GM23248 (cell line): ENCODE data around the gene SERPINA12. TPM values are rescaled to one million over a fixed set of nuclear protein-coding genes. Genes with fewer than 3 reads are reported as not detected.

Source experiments
- DNase-seq: peaks from one replicate; pipeline ENCODE4 v3.0.0-alpha.2; 2015
- H2AFZ ChIP-seq: fragments of 200-600 bp; sonication (generic); 2 replicates; pipeline ENCODE4 v1.6.1; 2016; ENCODE audit warnings: antibody characterized with exemption
- H3F3A ChIP-seq: fragments of 200-600 bp; sonication (generic); 2 replicates; pipeline ENCODE4 v1.6.1; 2016; ENCODE audit warnings: mild to moderate bottlenecking, antibody characterized with exemption, mixed run types; ENCODE audit not compliant: insufficient read depth
- H3K27ac ChIP-seq: fragments of 200-600 bp; sonication (generic); 2 replicates; pipeline ENCODE4 v1.5.1; 2016; ENCODE audit warnings: mild to moderate bottlenecking
- H3K27me3 ChIP-seq: fragments of 200-600 bp; sonication (generic); replicated peaks from 2 replicates; pipeline ENCODE4 v1.6.1; 2016; ENCODE audit warnings: mild to moderate bottlenecking; ENCODE audit not compliant: insufficient read depth
- H3K36me3 ChIP-seq: fragments of 200-600 bp; sonication (generic); 2 replicates; pipeline ENCODE4 v1.6.1; 2016; ENCODE audit warnings: low read depth, mild to moderate bottlenecking
- H3K4me1 ChIP-seq: fragments of 200-600 bp; sonication (generic); 2 replicates; pipeline ENCODE4 v1.6.1; 2016; ENCODE audit warnings: mild to moderate bottlenecking; ENCODE audit not compliant: insufficient read depth
- H3K4me2 ChIP-seq: fragments of 200-600 bp; sonication (generic); one replicate; pipeline ENCODE4 v1.6.1; 2016; ENCODE audit warnings: mild to moderate bottlenecking; ENCODE audit not compliant: unreplicated experiment
- H3K4me3 ChIP-seq: fragments of 200-600 bp; sonication (generic); 2 replicates; pipeline ENCODE4 v1.5.1; 2016; ENCODE audit warnings: mild to moderate bottlenecking
- H3K79me2 ChIP-seq: fragments of 200-600 bp; sonication (generic); 2 replicates; pipeline ENCODE4 v1.6.1; 2016; ENCODE audit warnings: mild to moderate bottlenecking; ENCODE audit not compliant: insufficient read depth
- H3K9ac ChIP-seq: fragments of 200-600 bp; sonication (generic); 2 replicates; pipeline ENCODE4 v1.6.1; 2016; ENCODE audit warnings: mild to moderate bottlenecking
- H3K9me2 ChIP-seq: fragments of 200-600 bp; sonication (generic); 2 replicates; pipeline ENCODE4 v1.6.1; 2016; ENCODE audit warnings: mixed run types, mild to moderate bottlenecking, moderate library complexity; ENCODE audit not compliant: insufficient read depth
- H3K9me3 ChIP-seq: fragments of 200-600 bp; sonication (generic); one replicate; pipeline ENCODE4 v1.6.1; 2017; ENCODE audit warnings: low read depth
- H4K20me1 ChIP-seq: fragments of 200-600 bp; sonication (generic); 2 replicates; pipeline ENCODE4 v1.6.0; 2016; ENCODE audit not compliant: insufficient read depth
- EZH2 ChIP-seq: fragments of 200-600 bp; sonication (generic); IDR thresholded peaks from 2 replicates; pipeline ENCODE4 v1.6.1; 2018; ENCODE audit warnings: antibody characterized with exemption, mild to moderate bottlenecking; ENCODE audit not compliant: insufficient read depth, poor library complexity, severe bottlenecking
- EZH2phosphoT487 ChIP-seq: fragments of 200-600 bp; sonication (generic); IDR thresholded peaks from 2 replicates; pipeline ENCODE4 v1.6.1; 2018; ENCODE audit warnings: antibody characterized with exemption, moderate library complexity, mild to moderate bottlenecking, low read depth; ENCODE audit not compliant: insufficient read depth
- WGBS, 2 experiments: methylation state at CpG; one replicate each; pipeline ENCODE4 v1.1.6; 2015 to 2017; ENCODE audit warnings: low lambda C conversion rate in 2 of 2, low coverage in 1 of 2; ENCODE audit errors: missing lambda C conversion rate in 2 of 2; 5-methylcytosine and 5-hydroxymethylcytosine counted together
- in situ Hi-C: fragments of 300-500 bp; cut with MboI; formaldehyde crosslinking; loops from 2 replicates; pipeline ENCODE4 v1.15.0; 2020
- polyA plus RNA-seq: library from polyadenylated mRNA; unstranded; fragments of >200 nt; fragmentation: Nextera tagmentation; extraction: Ambion mirVana; gene quantifications from 2 replicates; pipeline ENCODE4 v1.2.1, GENCODE V29; 2016
- total RNA-seq: library from RNA; depleted of rRNA; stranded (reverse); fragments of >200 nt; shearing (Covaris generic); gene quantifications from 2 replicates; pipeline ENCODE4 v1.2.3, GENCODE V29; 2014

The SERPINA12 gene
- total and polyA plus RNA-seq, 2 experiments from 2014 or later, result not detected

DNA sequence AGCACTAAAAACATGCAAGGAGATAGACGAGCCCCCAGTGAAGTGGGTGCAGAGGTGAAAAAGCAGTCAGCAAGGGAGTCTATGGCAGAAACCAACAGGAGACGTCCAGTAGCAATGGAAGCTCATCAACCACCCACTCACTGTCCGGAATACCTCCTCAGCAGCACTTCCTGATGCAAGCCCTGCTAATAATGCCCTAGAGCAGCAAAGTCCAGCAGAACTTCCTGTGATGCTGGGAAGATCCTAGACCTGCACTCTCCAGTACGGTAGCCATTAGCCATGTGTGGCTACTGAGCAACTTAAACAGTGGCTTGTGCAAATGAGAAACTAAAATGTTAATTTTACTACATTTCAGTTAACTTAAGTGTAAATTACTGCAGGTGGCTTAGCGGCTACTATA, 44.2 kb downstream of the SERPINA12 start:
- Histone ChIP-seq H3K9ac (no peak overlapping the region), H3K79me2 (no peaks in the 10 kb centered on the region), H3K36me3 (no peaks in the 10 kb centered on the region), H3K27me3 (peaks cover 3% of the 10 kb centered on the region; the same call in 1 of the 2 replicates), H2AFZ (no peak overlapping the region), H3K4me3 (no peak overlapping the region), H3K4me1 (no peaks in the 10 kb centered on the region), H3K9me3 (no peaks in the 10 kb centered on the region), H3K27ac (no peak overlapping the region), H3K9me2 (no peaks in the 10 kb centered on the region), H4K20me1 (no peaks in the 10 kb centered on the region), H3K4me2 (no peak overlapping the region), H3F3A (no peaks in the 10 kb centered on the region)
- TF ChIP-seq EZH2phosphoT487, result no peak
- WGBS, 2 experiments, result 47 to 51% methylated on average over 5 of the region's 5 CpGs
- DNase-seq, result no peak
- in situ Hi-C loops, result no loop called here

DNA sequence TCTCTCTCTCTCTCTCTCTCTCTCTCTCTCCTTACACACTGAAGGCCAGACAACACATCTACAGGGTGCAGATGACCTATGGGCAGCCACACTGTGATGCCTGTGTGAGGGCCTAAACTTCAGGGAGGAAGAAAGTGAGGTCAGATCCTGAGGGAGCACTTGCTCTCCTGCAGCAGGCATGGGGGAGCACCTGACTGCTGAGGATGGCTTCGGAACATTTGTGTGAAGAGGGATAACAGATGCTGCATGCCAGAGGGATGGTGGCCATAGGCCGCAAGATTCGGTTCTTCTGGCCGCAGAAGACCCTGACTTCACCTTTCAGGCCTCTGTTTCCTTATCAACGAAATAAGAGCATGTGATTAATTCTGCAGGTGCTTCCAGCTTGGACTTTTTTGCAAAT, 45.0 kb downstream of the SERPINA12 start:
- H4K20me1 ChIP-seq, result no peaks in the 10 kb centered on the region
- in situ Hi-C loops, result no loop called here
- H3K9me3 ChIP-seq, result no peaks in the 10 kb centered on the region
- H3K27me3 ChIP-seq, result no peaks in the 10 kb centered on the region; the same call in 1 of the 2 replicates
- H3K36me3 ChIP-seq, result no peaks in the 10 kb centered on the region
- H3K27ac ChIP-seq, result no peak overlapping the region
- no peak for DNase-seq
- no peak for TF ChIP-seq EZH2phosphoT487
- TF ChIP-seq EZH2, result no peak
- no peak overlapping the region for H3K4me2 ChIP-seq
- 69 to 74% methylated on average over 5 of the region's 5 CpGs for WGBS, 2 experiments
- no peak overlapping the region for H3K4me3 ChIP-seq
- no peaks in the 10 kb centered on the region for H3K9me2 ChIP-seq
- no peak overlapping the region for H3K9ac ChIP-seq
- H3F3A ChIP-seq, result no peaks in the 10 kb centered on the region
- H3K79me2 ChIP-seq, result no peaks in the 10 kb centered on the region
- no peaks in the 10 kb centered on the region for H3K4me1 ChIP-seq
- H2AFZ ChIP-seq, result no peak overlapping the region

DNA sequence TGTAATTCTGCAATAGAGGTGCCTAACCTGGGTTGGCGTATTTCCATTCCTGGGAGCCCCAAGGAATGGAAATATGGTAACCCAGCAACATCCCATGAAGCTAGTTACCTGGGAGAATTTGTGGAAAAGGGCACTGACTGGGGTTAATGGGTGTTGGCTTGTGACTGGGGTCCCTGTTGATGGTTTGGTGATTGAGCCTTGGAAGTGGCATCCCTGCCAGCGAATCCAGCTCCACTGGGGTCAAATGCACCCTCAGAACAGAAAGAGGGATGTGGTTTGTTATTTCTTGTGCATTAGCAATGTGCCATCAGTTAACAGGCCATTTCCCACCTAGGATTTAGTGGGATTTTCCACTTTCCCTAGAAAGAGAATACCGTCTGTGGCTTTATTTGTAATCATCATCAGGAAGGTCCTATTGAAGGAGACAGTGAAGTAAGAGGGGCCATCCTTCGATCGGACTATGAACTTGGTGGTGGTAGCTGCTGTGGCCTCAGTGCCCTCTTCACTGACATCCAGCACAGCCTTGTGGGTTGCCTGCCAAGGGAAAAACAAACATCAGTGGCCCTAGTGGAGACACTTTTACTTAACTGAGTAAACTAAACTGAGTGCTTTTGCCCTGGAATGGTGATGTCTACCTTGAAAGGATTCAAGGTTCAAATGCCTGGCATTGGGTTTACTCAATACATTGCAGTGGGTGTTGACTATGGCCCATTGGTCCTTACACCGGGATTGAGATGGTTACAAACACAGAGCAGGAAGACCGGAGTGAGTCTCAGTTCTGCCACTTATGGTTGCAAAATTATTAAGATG, 46.3 kb downstream of the SERPINA12 start:
- H3F3A ChIP-seq, result no peaks in the 10 kb centered on the region
- H3K9me3 ChIP-seq, result no peaks in the 10 kb centered on the region
- H3K27ac ChIP-seq, result no peak overlapping the region
- no peak overlapping the region for H3K4me2 ChIP-seq
- no peaks in the 10 kb centered on the region; the same call in 1 of the 2 replicates for H3K27me3 ChIP-seq
- in situ Hi-C loops, result no loop called here
- no peak overlapping the region for H2AFZ ChIP-seq
- no peak for TF ChIP-seq EZH2phosphoT487
- no peak for TF ChIP-seq EZH2
- no peaks in the 10 kb centered on the region for H4K20me1 ChIP-seq
- H3K4me1 ChIP-seq, result no peaks in the 10 kb centered on the region
- no peaks in the 10 kb centered on the region for H3K79me2 ChIP-seq
- WGBS, 2 experiments, result 52 to 53% methylated on average over 7 of the region's 7 CpGs
- H3K9me2 ChIP-seq, result no peaks in the 10 kb centered on the region
- no peak for DNase-seq
- H3K4me3 ChIP-seq, result no peak overlapping the region
- H3K36me3 ChIP-seq, result no peaks in the 10 kb centered on the region
- no peak overlapping the region for H3K9ac ChIP-seq

DNA sequence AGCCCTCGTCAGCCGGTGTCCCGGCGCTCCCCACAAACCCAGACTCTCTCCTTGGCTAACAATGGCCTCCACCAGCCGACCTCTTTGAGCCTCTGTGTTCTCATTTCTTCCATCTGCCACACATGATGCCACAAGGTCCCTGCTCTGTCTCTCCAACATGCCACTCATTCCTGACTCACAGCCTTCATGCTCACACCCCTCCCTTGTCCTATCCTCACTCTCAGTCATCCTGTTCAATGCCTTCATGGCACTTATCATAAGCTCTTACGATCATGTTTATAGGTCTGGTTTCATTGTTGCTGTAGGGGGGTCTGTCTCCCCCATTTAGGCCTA, 47.1 kb downstream of the SERPINA12 start:
- Histone ChIP-seq H3K9me2 (no peaks in the 10 kb centered on the region), H3K9ac (no peak overlapping the region), H4K20me1 (no peaks in the 10 kb centered on the region), H3K27ac (no peak overlapping the region), H3K27me3 (no peaks in the 10 kb centered on the region), H3K4me3 (no peak overlapping the region), H3K36me3 (no peaks in the 10 kb centered on the region), H2AFZ (no peak overlapping the region), H3K4me2 (no peak overlapping the region), H3K79me2 (no peaks in the 10 kb centered on the region), H3K9me3 (no peaks in the 10 kb centered on the region), H3K4me1 (no peaks in the 10 kb centered on the region), H3F3A (no peaks in the 10 kb centered on the region)
- no peak for DNase-seq
- 63% methylated on average over 5 to 6 of the region's 6 CpGs for WGBS, 2 experiments
- in situ Hi-C loops, result no loop called here
- TF ChIP-seq EZH2 (no peak), EZH2phosphoT487 (no peak)
